Measurements from ENCODE around the gene CCDC90B.

DNA sequence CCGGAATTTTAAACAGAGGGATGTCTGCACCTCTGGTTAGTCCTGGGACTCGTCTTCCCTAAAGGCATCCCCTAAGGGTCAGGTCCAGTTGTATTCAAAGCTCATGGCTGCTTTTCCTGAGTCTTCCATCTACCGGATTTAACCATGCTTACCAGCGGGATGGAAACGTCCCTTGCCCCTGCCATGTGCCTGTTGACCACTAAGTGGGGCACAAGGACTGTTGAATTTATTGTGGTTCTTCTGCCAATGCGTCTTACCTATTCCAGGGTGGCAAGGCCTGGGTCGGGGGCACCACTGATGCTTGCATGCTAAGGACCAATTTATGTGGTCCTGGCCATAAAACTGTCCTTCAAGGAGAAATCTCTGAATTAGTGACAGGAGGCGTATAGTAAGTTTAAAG, 67.1 kb downstream of the CCDC90B start:
- TF ChIP-seq ESRRG (CRISPR knock-in tag; IDR thresholded peaks at IDR 0.05) (no peak), CREB5 (CRISPR knock-in tag; IDR thresholded peaks at IDR 0.05; ENCODE audit: low read depth) (no peak), ZFP30 (CRISPR knock-in tag; IDR thresholded peaks at IDR 0.05) (no peak)
